Thymus (tissue), 11 donors: ENCODE measurements around the gene PTMA. TPM values are rescaled to one million over a fixed set of nuclear protein-coding genes. Genes with fewer than 3 reads are reported as not detected.
A peak's percentile ranks its signal among the peaks of the same experiment; 100 is the strongest.

Source experiments
- DNase-seq, 9 donors: peaks; one replicate each; pipeline ENCODE4 v3.0.0-alpha.2; 2013; ENCODE audit warnings: low spot score in 9 of 9, low read depth in 6 of 9, missing footprints in 1 of 9
- H3K27ac ChIP-seq, 2 donors: one replicate each; pipeline ENCODE4 v1.5.1; 2013; ENCODE audit warnings: control low read depth in 1 of 2, low read depth in 1 of 2, low read length in 1 of 2, mild to moderate bottlenecking in 1 of 2, moderate library complexity in 1 of 2
- H3K27me3 ChIP-seq, 2 donors: one replicate each; pipeline ENCODE4 v1.5.1; 2013; ENCODE audit warnings: low read length in 1 of 2; ENCODE audit not compliant: control insufficient read depth in 2 of 2, insufficient read depth in 1 of 2
- H3K36me3 ChIP-seq, 2 donors: one replicate each; pipeline ENCODE4 v1.5.1; 2013; ENCODE audit warnings: low read length in 1 of 2, mild to moderate bottlenecking in 1 of 2, moderate library complexity in 1 of 2; ENCODE audit not compliant: control insufficient read depth in 2 of 2, insufficient read depth in 2 of 2
- H3K4me1 ChIP-seq, 2 donors: one replicate each; pipeline ENCODE4 v1.5.1; 2013; ENCODE audit warnings: low read length in 2 of 2; ENCODE audit not compliant: control insufficient read depth in 2 of 2, insufficient read depth in 2 of 2
- H3K4me3 ChIP-seq, 2 donors: one replicate each; pipeline ENCODE4 v1.5.1; 2013; ENCODE audit warnings: low read length in 2 of 2, control low read depth in 1 of 2, mild to moderate bottlenecking in 1 of 2
- H3K9me3 ChIP-seq, 2 donors: one replicate each; pipeline ENCODE4 v1.5.1; 2013; ENCODE audit warnings: low read length in 1 of 2, mild to moderate bottlenecking in 1 of 2; ENCODE audit not compliant: control insufficient read depth in 2 of 2, insufficient read depth in 1 of 2
- WGBS: extraction: QIAGEN DNeasy Blood & Tissue Kit; methylation state at CpG from one replicate; pipeline ENCODE4 v1.1.7; 2013; 5-methylcytosine and 5-hydroxymethylcytosine counted together
- polyA plus RNA-seq: library from polyadenylated mRNA; stranded (reverse); fragments of 200-250 nt; gene quantifications from one replicate; pipeline ENCODE4 v1.2.3, GENCODE V29; 2013
- total RNA-seq: library from RNA; stranded (reverse); fragments of 120-200 nt; gene quantifications from one replicate; pipeline ENCODE4 v1.2.4, GENCODE V29; 2013
- donor health status: healthy.

PTMA gene
- total and polyA plus RNA-seq, 2 donors, result 2,183 to 3,368 TPM

DNA sequence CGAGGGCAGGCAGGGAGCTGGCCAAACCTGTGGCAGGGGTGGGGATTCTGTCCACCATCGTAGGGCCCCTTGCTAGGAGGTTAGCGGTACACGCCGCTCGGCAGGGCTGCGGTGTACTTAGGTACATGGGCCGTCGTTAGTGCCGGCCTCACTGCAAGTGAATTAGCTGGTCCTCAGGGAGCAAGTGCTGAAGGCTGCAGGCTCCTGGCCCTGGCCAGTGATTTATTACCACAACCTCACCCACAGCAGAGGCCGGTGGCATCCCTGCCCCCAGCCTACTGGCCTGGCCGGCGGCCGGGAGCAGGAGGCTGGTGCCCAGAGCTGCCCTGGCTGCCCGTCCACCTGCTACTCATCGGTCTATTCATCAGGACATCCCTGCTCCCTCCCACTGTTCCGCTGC lies 19.6 kb upstream of the PTMA start:
- Histone ChIP-seq H3K27me3 (no peaks in the 10 kb centered on the region), H3K27ac (no peak overlapping the region), H3K4me3 (no peak overlapping the region), H3K36me3 (no peaks in the 10 kb centered on the region), H3K4me1 (peaks cover 36 to 51% of the 10 kb centered on the region in 2 donors), H3K9me3 (peaks cover 0 to 4% of the 10 kb centered on the region in 2 donors)
- no peak for DNase-seq
- 93% methylated on average over 17 of the region's 17 CpGs for WGBS

DNA sequence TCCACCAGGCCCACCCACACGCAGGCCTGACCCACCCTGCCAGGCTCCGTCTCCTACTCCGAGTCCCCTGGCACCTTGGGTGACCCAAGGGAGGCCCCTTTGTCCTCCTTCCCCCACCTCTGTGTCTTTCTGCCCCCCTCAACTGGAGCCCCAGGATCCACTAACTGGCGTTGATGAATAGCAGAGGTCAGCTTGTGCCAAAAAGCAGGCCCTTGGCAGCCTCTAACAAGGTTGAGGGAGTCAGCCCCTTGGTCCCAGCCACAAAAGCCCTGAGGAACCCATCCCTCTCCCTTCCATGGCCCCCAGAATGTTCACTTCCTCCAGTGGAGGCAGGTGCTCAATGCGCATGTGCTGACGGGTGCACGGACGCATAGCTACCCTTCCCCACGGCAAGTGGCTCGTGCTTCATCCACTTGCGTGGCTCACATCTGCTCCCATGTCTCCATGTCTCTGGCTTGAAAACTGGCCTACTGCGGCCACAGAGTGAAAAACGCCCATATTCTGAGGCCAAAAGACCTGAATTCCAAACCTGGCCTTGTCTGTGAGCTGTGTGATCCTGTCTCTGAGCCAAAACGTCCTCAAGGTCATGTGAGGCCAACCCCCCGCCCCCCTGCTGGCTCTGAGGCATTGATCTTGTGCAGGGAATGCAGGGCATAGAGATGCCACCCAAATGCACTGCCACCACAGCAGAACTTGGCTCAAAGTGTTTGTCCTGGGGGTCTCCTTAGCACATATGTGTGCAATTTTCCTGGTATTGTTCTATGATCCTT lies 19.0 kb upstream of the PTMA start:
- WGBS, result 89% methylated on average over 15 of the region's 15 CpGs
- Histone ChIP-seq H3K9me3 (peaks cover 0 to 4% of the 10 kb centered on the region in 2 donors), H3K4me3 (no peak overlapping the region), H3K27me3 (no peaks in the 10 kb centered on the region), H3K36me3 (no peaks in the 10 kb centered on the region), H3K27ac (no peak overlapping the region), H3K4me1 (peaks cover 34 to 45% of the 10 kb centered on the region in 2 donors)
- no peak for DNase-seq

DNA sequence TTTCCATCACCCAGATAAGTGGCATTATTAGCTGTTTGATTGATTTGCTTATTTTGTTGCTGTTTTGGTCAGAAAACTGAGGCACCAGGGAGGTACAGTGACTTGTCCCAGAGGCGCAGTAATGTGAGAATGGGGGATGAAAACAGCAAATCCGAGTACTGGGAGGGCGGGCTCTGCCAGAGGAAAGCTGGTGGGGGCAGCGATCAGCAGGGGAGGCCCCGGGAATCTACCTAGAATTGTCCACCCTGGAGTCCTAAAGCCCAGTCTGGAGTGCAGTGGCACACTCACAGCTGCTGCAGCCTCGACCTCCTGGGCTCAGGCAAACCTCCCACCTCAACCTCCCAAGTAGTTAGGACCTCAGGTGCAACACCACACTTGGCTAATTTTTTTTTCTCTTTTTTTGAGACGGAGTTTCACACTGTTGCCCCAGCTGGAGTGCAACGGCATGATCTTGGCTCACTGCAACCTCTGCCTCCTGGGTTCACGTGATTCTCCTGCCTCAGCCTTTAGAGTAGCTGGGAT lies 17.0 kb upstream of the PTMA start:
- Histone ChIP-seq H3K27me3 (no peaks in the 10 kb centered on the region), H3K4me1 (peaks cover 14 to 25% of the 10 kb centered on the region in 2 donors), H3K27ac (no peak overlapping the region), H3K9me3 (peaks cover 0 to 4% of the 10 kb centered on the region in 2 donors), H3K36me3 (no peaks in the 10 kb centered on the region), H3K4me3 (no peak overlapping the region)
- no peak for DNase-seq
- WGBS, result 89% methylated on average over 9 of the region's 9 CpGs

DNA sequence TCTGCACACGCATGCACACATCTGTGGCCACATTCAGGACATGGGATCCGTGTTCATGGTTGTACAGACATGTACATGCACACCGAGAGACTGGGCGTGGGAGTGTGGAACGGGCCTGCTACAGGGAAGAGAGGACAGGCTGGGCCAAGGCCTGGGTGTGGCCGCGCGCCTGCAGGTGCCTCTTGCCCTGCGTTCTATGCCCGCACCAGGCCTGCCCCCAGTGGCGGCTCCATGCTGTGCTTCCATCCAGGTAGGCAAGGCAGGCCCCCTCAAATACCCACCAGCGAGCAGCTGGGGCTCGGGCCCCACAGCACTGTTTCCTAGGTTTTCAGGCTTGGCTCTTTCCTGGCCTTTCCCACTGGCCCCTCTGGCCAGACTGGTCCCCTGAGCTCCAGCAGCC lies 15.5 kb upstream of the PTMA start:
- peaks cover 0 to 10% of the 10 kb centered on the region in 2 donors for H3K4me1 ChIP-seq
- H3K9me3 ChIP-seq, result peaks cover 0 to 4% of the 10 kb centered on the region in 2 donors
- 96% methylated on average over 13 of the region's 13 CpGs for WGBS
- DNase-seq, result no peak
- H3K27me3 ChIP-seq, result no peaks in the 10 kb centered on the region
- H3K27ac ChIP-seq, result no peak overlapping the region
- H3K4me3 ChIP-seq, result no peak overlapping the region
- H3K36me3 ChIP-seq, result no peaks in the 10 kb centered on the region

DNA sequence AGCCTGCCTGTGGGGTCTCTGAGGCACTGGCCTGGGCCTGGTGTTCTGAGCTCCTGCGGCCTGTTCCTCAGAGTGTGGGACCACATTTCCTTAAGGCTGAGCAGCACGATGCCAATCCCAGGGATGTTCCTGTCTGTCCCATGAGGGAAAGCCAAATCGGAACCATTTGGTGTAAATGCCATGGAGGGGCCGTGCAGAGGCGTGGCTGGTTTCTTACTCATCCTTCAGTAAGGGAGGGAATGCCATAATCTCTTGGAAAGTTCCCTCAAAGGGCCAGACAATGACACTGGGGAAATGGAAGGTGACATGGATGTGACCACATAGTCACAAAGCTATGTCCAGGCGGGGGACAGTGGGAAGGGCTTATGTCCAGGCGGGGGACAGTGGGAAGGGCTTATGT lies 14.4 kb upstream of the PTMA start:
- H3K36me3 ChIP-seq, result no peaks in the 10 kb centered on the region
- WGBS, result 98% methylated on average over 7 of the region's 7 CpGs

DNA sequence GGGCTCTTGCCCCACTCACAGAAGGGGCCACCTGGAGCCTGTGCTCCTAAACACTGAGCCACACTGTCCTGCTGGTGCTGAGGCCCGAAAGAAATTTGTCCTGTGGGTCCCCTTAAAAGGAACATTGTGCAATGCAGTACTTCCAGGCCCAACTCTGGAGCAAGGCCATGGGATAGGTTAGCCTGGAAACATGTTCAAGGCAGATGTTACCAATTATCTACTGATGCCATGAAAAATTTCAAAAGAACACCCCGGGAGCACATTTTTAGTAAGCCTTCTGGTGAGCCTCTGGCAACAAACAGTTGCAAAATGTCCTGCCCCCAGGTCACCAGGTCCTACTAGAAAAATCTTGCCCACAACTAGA lies 12.3 kb upstream of the PTMA start:
- peaks cover 0 to 7% of the 10 kb centered on the region in 2 donors for H3K4me1 ChIP-seq
- no peaks in the 10 kb centered on the region for H3K36me3 ChIP-seq
- no peaks in the 10 kb centered on the region for H3K27me3 ChIP-seq
- no peaks in the 10 kb centered on the region for H3K9me3 ChIP-seq
- no peak overlapping the region for H3K4me3 ChIP-seq
- no peak overlapping the region for H3K27ac ChIP-seq
- WGBS, result 98% methylated on average over 2 of the region's 2 CpGs
- no peak for DNase-seq

More for the DNA sequence above, 14.4 kb upstream of the PTMA start:
- Histone ChIP-seq H3K27me3 (no peaks in the 10 kb centered on the region), H3K27ac (no peak overlapping the region), H3K4me3 (no peak overlapping the region), H3K4me1 (peaks cover 0 to 7% of the 10 kb centered on the region in 2 donors), H3K9me3 (peaks cover 0 to 4% of the 10 kb centered on the region in 2 donors)
- DNase-seq, result no peak

DNA sequence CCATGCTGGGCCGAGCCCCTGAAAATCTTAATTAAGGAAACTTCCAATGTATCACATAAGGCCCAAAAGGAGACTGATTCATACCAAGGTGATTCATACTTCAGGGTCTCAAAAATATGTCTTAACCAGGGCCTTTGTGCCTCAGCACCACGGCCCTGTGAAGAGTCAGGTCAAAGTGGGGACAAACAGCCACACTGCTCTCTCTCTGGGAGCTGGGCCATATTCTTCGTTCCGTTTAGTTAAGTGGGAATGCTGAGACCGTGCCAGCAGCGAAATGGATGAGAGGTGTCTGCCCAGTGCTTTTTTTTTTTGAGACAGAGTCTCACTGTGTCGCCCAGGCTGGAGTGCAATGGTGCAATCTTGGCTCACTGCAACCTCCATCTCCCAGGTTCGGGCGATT lies 9.3 kb upstream of the PTMA start:
- Histone ChIP-seq H3K36me3 (peaks cover 0 to 2% of the 10 kb centered on the region in 2 donors), H3K27me3 (no peaks in the 10 kb centered on the region), H3K4me1 (no peaks in the 10 kb centered on the region), H3K9me3 (no peaks in the 10 kb centered on the region), H3K27ac (no peak overlapping the region), H3K4me3 (no peak overlapping the region)
- no peak for DNase-seq
- WGBS, result 95% methylated on average over 9 of the region's 9 CpGs

DNA sequence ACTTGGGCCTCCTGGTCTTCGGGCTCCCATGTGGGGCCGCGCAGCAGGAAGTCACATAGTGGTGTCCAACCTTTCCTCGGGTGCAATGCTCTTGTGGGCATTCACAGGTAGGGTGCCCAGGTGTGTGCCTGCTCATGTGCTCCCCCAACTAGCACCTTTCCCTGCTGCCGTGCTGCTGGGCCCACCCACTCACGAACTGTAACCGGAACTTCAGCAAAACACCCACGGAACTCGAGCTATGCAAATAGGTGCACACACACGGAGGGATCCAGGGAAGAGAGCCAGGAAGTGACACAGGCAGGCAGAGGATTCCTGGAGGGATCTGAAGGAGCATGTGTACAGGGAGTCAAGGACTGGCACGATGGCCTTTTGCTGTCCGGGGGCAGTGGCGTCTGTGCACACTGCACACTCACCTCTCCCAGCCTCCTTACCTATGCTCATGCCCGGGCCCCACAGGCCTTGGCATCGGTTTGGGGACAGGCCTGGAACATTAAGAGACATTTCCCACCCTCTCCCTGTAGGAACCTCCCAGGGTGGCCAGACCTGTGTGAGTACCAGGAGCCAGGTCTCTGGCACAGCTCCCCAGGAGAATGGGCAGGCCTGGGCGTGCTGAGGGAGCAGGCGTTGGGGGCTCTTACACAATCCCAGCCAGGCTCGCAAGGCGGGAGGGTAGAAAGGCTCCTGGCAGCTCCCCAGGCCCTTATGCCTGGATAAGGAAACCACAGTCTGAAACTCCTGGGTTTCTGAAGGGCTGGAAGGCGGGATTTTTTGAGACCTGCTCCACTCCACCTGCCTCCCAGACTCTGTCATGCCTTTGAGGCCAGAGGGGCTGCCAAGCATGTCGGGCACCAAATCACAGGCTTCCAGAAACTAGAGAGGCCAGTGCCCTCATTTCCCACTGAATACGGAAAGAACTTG lies 6.6 kb upstream of the PTMA start:
- peaks cover 3 to 14% of the 10 kb centered on the region in 2 donors for H3K4me1 ChIP-seq
- no peak for DNase-seq
- no peak overlapping the region for H3K4me3 ChIP-seq
- peaks cover 0 to 2% of the 10 kb centered on the region in 2 donors for H3K36me3 ChIP-seq
- no peaks in the 10 kb centered on the region for H3K27me3 ChIP-seq
- no peaks in the 10 kb centered on the region for H3K9me3 ChIP-seq
- WGBS, result 91% methylated on average over 22 of the region's 22 CpGs
- H3K27ac ChIP-seq, result peak overlapping the region; percentile 26 to 51

DNA sequence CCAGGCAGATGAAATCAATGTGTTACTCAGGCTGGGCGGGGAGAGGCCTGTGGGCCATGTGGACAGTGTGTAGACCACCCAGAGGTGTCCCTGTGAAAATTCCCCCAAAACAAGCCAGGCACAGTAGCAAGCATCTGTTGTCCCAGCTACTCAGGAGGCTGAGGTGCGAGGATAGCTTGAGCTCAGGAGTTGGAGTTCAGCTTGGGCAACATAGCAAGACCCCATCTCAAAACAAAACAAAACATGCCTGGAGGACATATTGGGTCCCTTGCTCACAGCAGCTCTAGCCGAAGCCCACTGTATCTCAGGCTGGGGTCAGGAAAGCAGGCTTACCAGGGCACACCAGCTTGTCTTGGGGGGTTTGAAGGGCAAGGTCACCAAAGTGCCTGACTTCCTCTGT lies 4.3 kb upstream of the PTMA start:
- Histone ChIP-seq H3K27ac (no peak overlapping the region), H3K9me3 (no peaks in the 10 kb centered on the region), H3K27me3 (no peaks in the 10 kb centered on the region), H3K4me3 (no peak overlapping the region), H3K36me3 (peaks cover 0 to 2% of the 10 kb centered on the region in 2 donors), H3K4me1 (peaks cover 3 to 16% of the 10 kb centered on the region in 2 donors)
- DNase-seq, result no peak
- over 99% methylated on average over 3 of the region's 3 CpGs for WGBS
